WERI-Rb-1 (cell line): Measurements from ENCODE around the gene ABR.

Experiments
- DNase-seq: peaks from one replicate; pipeline ENCODE4 v3.0.0-alpha.2; 2020
- H3K27ac ChIP-seq: fragments of 250-450 bp; sonication (Bioruptor Pico); 2 replicates; pipeline ENCODE4 v1.5.1; 2020; ENCODE audit warnings: mild to moderate bottlenecking, moderate library complexity
- H3K27me3 ChIP-seq: fragments of 250-450 bp; sonication (Bioruptor Pico); 2 replicates; pipeline ENCODE4 v1.5.1; 2021; ENCODE audit warnings: mild to moderate bottlenecking, low read depth, moderate library complexity; ENCODE audit not compliant: insufficient read depth, severe bottlenecking
- H3K36me3 ChIP-seq: fragments of 250-450 bp; sonication (Bioruptor Pico); 2 replicates; pipeline ENCODE4 v1.5.1; 2020; ENCODE audit warnings: mild to moderate bottlenecking, moderate library complexity
- H3K4me3 ChIP-seq: 2 replicates; pipeline ENCODE4 v1.5.1; 2011; ENCODE audit warnings: low read depth, mild to moderate bottlenecking, control low read depth, low read length
- H3K9me3 ChIP-seq: fragments of 250-450 bp; sonication (Bioruptor Pico); 2 replicates; pipeline ENCODE4 v1.5.1; 2021; ENCODE audit warnings: mild to moderate bottlenecking, moderate library complexity; ENCODE audit not compliant: severe bottlenecking
- TF ChIP-seq, protein P1 (sequence below): IDR thresholded peaks from 2 replicates; pipeline ENCODE4 v1.5.1; 2011; ENCODE audit warnings: low read depth, mild to moderate bottlenecking, control low read depth, inconsistent platforms, low read length

ABR gene

GRCh38 chr17:1160591-1161390 is 19.0 kb downstream of the ABR start:
- DNase-seq: no peak
- Histone ChIP-seq H3K9me3 (no peaks in the 10 kb centered on the region), H3K36me3 (no peaks in the 10 kb centered on the region), H3K4me3 (no peak overlapping the region), H3K27ac (no peak overlapping the region), H3K27me3 (no peaks in the 10 kb centered on the region)
- TF ChIP-seq, protein P1, sequence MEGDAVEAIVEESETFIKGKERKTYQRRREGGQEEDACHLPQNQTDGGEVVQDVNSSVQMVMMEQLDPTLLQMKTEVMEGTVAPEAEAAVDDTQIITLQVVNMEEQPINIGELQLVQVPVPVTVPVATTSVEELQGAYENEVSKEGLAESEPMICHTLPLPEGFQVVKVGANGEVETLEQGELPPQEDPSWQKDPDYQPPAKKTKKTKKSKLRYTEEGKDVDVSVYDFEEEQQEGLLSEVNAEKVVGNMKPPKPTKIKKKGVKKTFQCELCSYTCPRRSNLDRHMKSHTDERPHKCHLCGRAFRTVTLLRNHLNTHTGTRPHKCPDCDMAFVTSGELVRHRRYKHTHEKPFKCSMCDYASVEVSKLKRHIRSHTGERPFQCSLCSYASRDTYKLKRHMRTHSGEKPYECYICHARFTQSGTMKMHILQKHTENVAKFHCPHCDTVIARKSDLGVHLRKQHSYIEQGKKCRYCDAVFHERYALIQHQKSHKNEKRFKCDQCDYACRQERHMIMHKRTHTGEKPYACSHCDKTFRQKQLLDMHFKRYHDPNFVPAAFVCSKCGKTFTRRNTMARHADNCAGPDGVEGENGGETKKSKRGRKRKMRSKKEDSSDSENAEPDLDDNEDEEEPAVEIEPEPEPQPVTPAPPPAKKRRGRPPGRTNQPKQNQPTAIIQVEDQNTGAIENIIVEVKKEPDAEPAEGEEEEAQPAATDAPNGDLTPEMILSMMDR: no peak

- Histone ChIP-seq H3K36me3 (no peaks in the 10 kb centered on the region), H3K4me3 (no peak overlapping the region), H3K27ac (no peak overlapping the region), H3K27me3 (no peaks in the 10 kb centered on the region), H3K9me3 (no peaks in the 10 kb centered on the region)
- no peak for DNase-seq
- TF ChIP-seq, protein P1: no peak
Observed at GRCh38 chr17:1159431-1160180, 20.2 kb downstream of the ABR start.

- H3K4me3 ChIP-seq: no peak overlapping the region
- TF ChIP-seq, protein P1: no peak
- DNase-seq: no peak
- no peak overlapping the region for H3K27ac ChIP-seq
- H3K9me3 ChIP-seq: no peaks in the 10 kb centered on the region
- H3K27me3 ChIP-seq: no peaks in the 10 kb centered on the region
- no peaks in the 10 kb centered on the region for H3K36me3 ChIP-seq
Observed at GRCh38 chr17:1158879-1159278, 20.9 kb downstream of the ABR start.

DNA sequence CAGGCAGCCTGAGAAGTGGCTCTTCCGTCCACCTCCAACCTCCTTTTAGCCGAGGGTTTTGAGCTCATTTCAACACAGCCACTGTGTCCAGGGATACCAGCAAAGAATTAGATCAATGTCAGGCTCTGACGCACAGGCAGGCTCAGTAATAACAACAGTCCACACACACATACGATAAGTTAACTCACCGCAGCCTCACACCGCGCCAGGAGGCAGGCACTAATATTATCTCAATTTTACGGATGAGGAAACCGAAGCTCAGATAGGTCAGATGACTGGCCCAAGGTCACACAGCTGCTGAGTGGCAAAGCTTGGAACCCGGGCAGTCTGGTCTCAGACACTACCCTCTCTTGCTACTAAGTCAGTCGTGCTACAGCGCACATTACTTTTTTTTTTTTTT is 22.9 kb downstream of the ABR start:
- no peaks in the 10 kb centered on the region for H3K27me3 ChIP-seq
- no peak overlapping the region for H3K27ac ChIP-seq
- H3K4me3 ChIP-seq: no peak overlapping the region
- TF ChIP-seq, protein P1: no peak
- H3K36me3 ChIP-seq: no peaks in the 10 kb centered on the region
- no peak for DNase-seq
- H3K9me3 ChIP-seq: no peaks in the 10 kb centered on the region

GRCh38 chr17:1154704-1155103 is 25.1 kb downstream of the ABR start:
- Histone ChIP-seq H3K9me3 (no peaks in the 10 kb centered on the region), H3K4me3 (no peak overlapping the region), H3K27me3 (no peaks in the 10 kb centered on the region), H3K36me3 (no peaks in the 10 kb centered on the region), H3K27ac (no peak overlapping the region)
- no peak for DNase-seq
- TF ChIP-seq, protein P1: no peak
